HepG2 (cell line): Measurements from ENCODE around the gene SEMA4F. TPM values are rescaled to one million over a fixed set of nuclear protein-coding genes. Genes with fewer than 3 reads are reported as not detected.

Source experiments
- ATAC-seq: fragments of 200-7000 bp; cut with Tn5 transposase; 3 replicates; pipeline ENCODE4 v1.9.1; 2020; ENCODE audit warnings: mild to moderate bottlenecking, moderate library complexity
- BruUV-seq: library from RNA; stranded (reverse); fragments of 400-500 nt; replicated peaks from 2 replicates; lab custom pipeline; 2021; lab: Mats Ljungman, UMichigan
- CTCF ChIA-PET: fragments of 300-600 bp; formaldehyde crosslinking; extraction: SDS; loops from one replicate; lab custom pipeline; 2021; ENCODE audit warnings: low total read pairs, inconsistent platforms, low intra/inter-chr PET ratio; lab: Yijun Ruan, JAX
- POLR2A ChIA-PET: fragments of 350-600 bp; sonication (Branson Sonifier 250); formaldehyde crosslinking; loops from one replicate; lab custom pipeline; 2020; ENCODE audit warnings: antibody characterized with exemption, inconsistent platforms; lab: Yijun Ruan, JAX
- DNase-seq: peaks from one replicate; pipeline ENCODE4 v3.0.0-alpha.2; 2015; ENCODE audit warnings: low spot score
- FAIRE-seq: peaks from 3 replicates; lab custom pipeline; 2011; peaks lifted over from hg19 to GRCh38; lab: Jason Lieb, UNC
- H2AFZ ChIP-seq: one replicate; pipeline ENCODE4 v1.6.1; 2011; ENCODE audit warnings: low read length, inconsistent platforms
- H3K27ac ChIP-seq: fragments of 300-600 bp; 3 replicates; pipeline ENCODE4 v1.8.0; 2011; ENCODE audit warnings: mixed run types, mild to moderate bottlenecking, mixed read lengths, low read length, inconsistent platforms; ENCODE audit not compliant: insufficient read depth; ENCODE audit errors: extremely low read length
- H3K27me3 ChIP-seq, 2 experiments: fragments of 200-600 bp in 1 of 2; 2 replicates in 1 of 2; 3 replicates in 1 of 2; pipeline versions ENCODE4 v1.6.0 to v1.8.0; 2011; ENCODE audit warnings: low read length in 2 of 2, mild to moderate bottlenecking in 2 of 2, moderate library complexity in 2 of 2, inconsistent platforms in 1 of 2; ENCODE audit not compliant: insufficient read depth in 2 of 2, control insufficient read depth in 1 of 2
- H3K36me3 ChIP-seq, 2 experiments: fragments of 200-600 bp in 1 of 2; replicated peaks in 1 of 2; 2 replicates in 1 of 2; 3 replicates in 1 of 2; pipeline versions ENCODE4 v1.5.1 to v1.8.0; 2011; ENCODE audit warnings: low read length in 2 of 2, inconsistent platforms in 1 of 2; ENCODE audit not compliant: insufficient read depth in 2 of 2, control insufficient read depth in 1 of 2
- H3K4me1 ChIP-seq: 2 replicates; pipeline ENCODE4 v1.5.1; 2012; ENCODE audit warnings: low read length, inconsistent platforms; ENCODE audit not compliant: insufficient read depth
- H3K4me2 ChIP-seq: 2 replicates; pipeline ENCODE4 v1.6.0; 2011; ENCODE audit warnings: low read depth, low read length, inconsistent platforms
- H3K4me3 ChIP-seq, 3 experiments: fragments of 200-600 bp in 1 of 3; sonication (generic), shearing (Covaris generic) in 1 of 3; replicated peaks in 1 of 3; 2 replicates each; pipeline ENCODE4 v1.5.1; 2011 to 2016; ENCODE audit warnings: low read length in 3 of 3, inconsistent platforms in 2 of 3, low read depth in 2 of 3, mild to moderate bottlenecking in 2 of 3, control low read depth in 1 of 3, mixed read lengths in 1 of 3; ENCODE audit not compliant: insufficient read depth in 1 of 3
- H3K79me2 ChIP-seq: one replicate; pipeline ENCODE4 v1.6.1; 2011; ENCODE audit warnings: low read length, inconsistent platforms; ENCODE audit not compliant: insufficient read depth
- H3K9ac ChIP-seq: 2 replicates; pipeline ENCODE4 v1.6.0; 2011; ENCODE audit warnings: mild to moderate bottlenecking, low read depth, low read length, inconsistent platforms; ENCODE audit not compliant: insufficient read depth
- H3K9me3 ChIP-seq: 2 replicates; pipeline ENCODE4 v1.5.1; 2012; ENCODE audit warnings: mild to moderate bottlenecking, low read length
- H4K20me1 ChIP-seq: 2 replicates; pipeline ENCODE4 v1.6.0; 2011; ENCODE audit warnings: inconsistent platforms, mild to moderate bottlenecking, low read length, moderate library complexity; ENCODE audit not compliant: insufficient read depth
- E2F5 ChIP-seq: sonication (generic); formaldehyde crosslinking; conservative IDR thresholded peaks from 2 replicates; pipeline ENCODE4 v1.4.0; 2020; ENCODE audit warnings: missing genetic modification reagents
- EP300 ChIP-seq, 3 experiments: sonication (generic) in 1 of 3; formaldehyde crosslinking in 1 of 3; IDR thresholded peaks; 2 replicates each; pipeline versions ENCODE4 v1.5.1 to v1.6.1; 2011 to 2020; ENCODE audit warnings: low read depth in 2 of 3, low read length in 2 of 3, borderline replicate concordance in 1 of 3, improper control_type of control experiment in 1 of 3, mild to moderate bottlenecking in 1 of 3, missing genetic modification reagents in 1 of 3, moderate library complexity in 1 of 3
- HNRNPH1 ChIP-seq: fragments of 200-400 bp; formaldehyde crosslinking; optimal IDR thresholded peaks from 2 replicates; pipeline ENCODE3; 2017; ENCODE audit warnings: mild to moderate bottlenecking, low read depth, low read length
- MTF1 ChIP-seq: sonication (generic); formaldehyde crosslinking; IDR thresholded peaks from 2 replicates; pipeline ENCODE4 v1.5.0; 2020; ENCODE audit warnings: missing genetic modification reagents
- MYC ChIP-seq: sonication (generic); formaldehyde crosslinking; IDR thresholded peaks from 2 replicates; pipeline ENCODE4 v1.9.0; 2021; ENCODE audit warnings: missing genetic modification reagents, borderline replicate concordance
- PHF20 ChIP-seq: sonication (generic); formaldehyde crosslinking; IDR thresholded peaks from 2 replicates; pipeline ENCODE4 v1.5.0; 2020; ENCODE audit warnings: mild to moderate bottlenecking, missing genetic modification reagents
- SCMH1 ChIP-seq: sonication (generic); formaldehyde crosslinking; IDR thresholded peaks from 2 replicates; pipeline ENCODE4 v1.9.0; 2021; ENCODE audit warnings: missing genetic modification reagents, mild to moderate bottlenecking, borderline replicate concordance
- SNAI1 ChIP-seq: sonication (generic); formaldehyde crosslinking; IDR thresholded peaks from 2 replicates; pipeline ENCODE4 v1.5.0; 2020; ENCODE audit warnings: mild to moderate bottlenecking, missing genetic modification reagents, borderline replicate concordance
- SNRNP70 ChIP-seq: fragments of 200-400 bp; formaldehyde crosslinking; IDR thresholded peaks from 2 replicates; pipeline ENCODE4 v1.6.1; 2017; ENCODE audit warnings: mild to moderate bottlenecking, low read depth, low read length, moderate library complexity
- ZNF138 ChIP-seq: sonication (generic); formaldehyde crosslinking; IDR thresholded peaks from 2 replicates; pipeline ENCODE4 v1.5.0; 2020; ENCODE audit warnings: mild to moderate bottlenecking, low read depth, missing genetic modification reagents
- ZNF230 ChIP-seq: sonication (generic); formaldehyde crosslinking; IDR thresholded peaks from 2 replicates; pipeline ENCODE4 v1.4.0; 2020; ENCODE audit warnings: mild to moderate bottlenecking, missing genetic modification reagents
- ZNF468 ChIP-seq: sonication (generic); formaldehyde crosslinking; IDR thresholded peaks from 2 replicates; pipeline ENCODE4 v1.8.0; 2022; ENCODE audit warnings: mild to moderate bottlenecking, moderate library complexity, missing genetic modification reagents
- ZNF776 ChIP-seq: sonication (generic); formaldehyde crosslinking; IDR thresholded peaks from 2 replicates; pipeline ENCODE4 v1.4.0; 2020; ENCODE audit warnings: mild to moderate bottlenecking, missing genetic modification reagents
- ZNF790 ChIP-seq: sonication (generic); formaldehyde crosslinking; IDR thresholded peaks from 2 replicates; pipeline ENCODE4 v1.8.0; 2022; ENCODE audit warnings: missing genetic modification reagents, mild to moderate bottlenecking, borderline replicate concordance
- WGBS: methylation state at CpG from one replicate; pipeline ENCODE4 v1.1.6; 2017; ENCODE audit warnings: low lambda C conversion rate; 5-methylcytosine and 5-hydroxymethylcytosine counted together
- in situ Hi-C: cut with HindIII; loops from 2 replicates; pipeline ENCODE4 v1.10.0; 2017; ENCODE audit warnings: low pct_unique_long_range_greater_than_20kb; ENCODE audit not compliant: extremely low pct_ligation_motif_present
- intact Hi-C: fragments of 100-400 bp; cut with micrococcal nuclease; formaldehyde crosslinking; loops from one replicate; pipeline ENCODE4 v1.10.0; 2022; ENCODE audit not compliant: unreplicated experiment
- polyA plus RNA-seq, 8 experiments: library from polyadenylated mRNA; depleted of rRNA in 3 of 8; stranded (reverse) in 7 of 8; unstranded in 1 of 8; fragments of >200 nt; fragmentation: Illumina TruSeq in 4 of 8; extraction: Trizol in 4 of 8; gene quantifications; 2 replicates each; pipeline versions ENCODE4 v1.2.1 to v1.2.3, GENCODE V29; 2011 to 2016; ENCODE audit warnings: low read depth in 4 of 8, missing spikeins in 1 of 8, mixed read lengths in 1 of 8; ENCODE audit not compliant: insufficient read depth in 1 of 8
- total RNA-seq, 5 experiments: library from RNA; depleted of rRNA; stranded (reverse); fragments of >200 nt; fragmentation: Illumina TruSeq; extraction: Trizol; gene quantifications; 2 replicates each; pipeline ENCODE4 v1.2.3, GENCODE V29; 2016; ENCODE audit warnings: low read depth in 1 of 5
- TF ChIP-seq, protein P1 (sequence below): sonication (generic); formaldehyde crosslinking; IDR thresholded peaks from 2 replicates; pipeline ENCODE4 v1.4.0; 2020; ENCODE audit warnings: mild to moderate bottlenecking, missing genetic modification reagents

SEMA4F gene
- total and polyA plus RNA-seq, 2 of the 13 experiments (the other 11 are each of a cell fraction or from before 2014, with no cell fraction given) = 7.1 to 10.3 TPM

DNA sequence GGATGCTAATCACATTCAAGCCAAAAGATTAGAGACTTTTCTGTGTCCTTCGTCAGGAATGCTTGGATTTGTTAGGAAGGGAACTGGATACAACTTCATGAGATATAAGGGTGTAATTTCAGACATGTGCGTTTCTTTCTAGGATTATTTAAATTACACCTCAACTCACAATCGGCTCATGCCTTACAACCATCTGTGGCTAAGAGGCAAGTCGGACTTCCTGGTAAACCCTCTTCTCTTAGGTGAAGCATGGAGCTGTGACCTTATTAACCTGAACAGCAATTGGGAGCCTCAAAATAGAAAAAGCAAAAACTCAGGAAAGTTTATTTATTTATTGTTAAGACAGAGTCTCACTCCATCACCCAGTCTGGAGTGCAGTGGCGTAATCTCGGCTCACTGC, 61.8 kb downstream of the SEMA4F start:
- H2AFZ ChIP-seq = peak overlapping the region; percentile 71
- whole genome bisulfite sequencing = 45% methylated on average over 6 of the region's 6 CpGs
- ChIA-PET CTCF (interaction anchor here (1.2 to 3.2 kb wide), 4 partner anchors 25 to 160 kb away, joined by 3 to 57 read pairs (median 9); no protein-coding TSS in a partner anchor), POLR2A (interaction anchor here (1.0 to 1.8 kb wide), 3 partner anchors 49 to 125 kb away, joined by 3 to 4 read pairs (median 3); no protein-coding TSS in a partner anchor)
- ATAC-seq (no peak; the same call in 2 of the 3 replicates), FAIRE-seq (no peak), DNase-seq (no peak)
- peak overlapping the region; percentile 63 for H3K9ac ChIP-seq
- no peak overlapping the region for H3K27ac ChIP-seq
- no TSS peak for BruUV-seq
- H3K4me2 ChIP-seq = peak overlapping the region; percentile 92
- H3K9me3 ChIP-seq = no peaks in the 10 kb centered on the region
- H3K79me2 ChIP-seq = no peaks in the 10 kb centered on the region
- H3K4me3 ChIP-seq = peak overlapping the region; percentile 48 to 75 (median 74)
- TF ChIP-seq SCMH1 (CRISPR knock-in tag) = no peak
- TF ChIP-seq ZNF230 (CRISPR knock-in tag) = no peak
- no peak for TF ChIP-seq SNRNP70
- TF ChIP-seq ZNF790 = 0 out of 2 replicates have a peak, but pooled peaks have one; percentile 21
- no peak for TF ChIP-seq MTF1
- TF ChIP-seq, protein P1, sequence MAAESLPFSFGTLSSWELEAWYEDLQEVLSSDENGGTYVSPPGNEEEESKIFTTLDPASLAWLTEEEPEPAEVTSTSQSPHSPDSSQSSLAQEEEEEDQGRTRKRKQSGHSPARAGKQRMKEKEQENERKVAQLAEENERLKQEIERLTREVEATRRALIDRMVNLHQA (CRISPR knock-in tag) = 0 out of 2 replicates have a peak, but pooled peaks have one; percentile 23
- no peak for TF ChIP-seq PHF20 (CRISPR knock-in tag)
- no peak; the same call in 1 of the 2 replicates for TF ChIP-seq ZNF776 (CRISPR knock-in tag)
- no peak for TF ChIP-seq ZNF468 (CRISPR knock-in tag)
- TF ChIP-seq EP300 (IDR thresholded peaks at IDR 0.05; ENCODE audit: low read depth in 2 of 2, low read length in 2 of 2) = no peak
- TF ChIP-seq EP300 (CRISPR knock-in tag; IDR thresholded peaks at IDR 0.05; ENCODE audit: borderline replicate concordance) = no peak
- no peak for TF ChIP-seq MYC (CRISPR knock-in tag)
- no peak for TF ChIP-seq HNRNPH1
- no peak for TF ChIP-seq E2F5
- no peak for TF ChIP-seq ZNF138 (CRISPR knock-in tag)
- TF ChIP-seq SNAI1 = no peak
- H4K20me1 ChIP-seq = no peaks in the 10 kb centered on the region
- in situ Hi-C loops = loop anchor here (5.0 kb wide), 1 partner anchor 161 kb away; no protein-coding TSS in a partner anchor
- peaks cover 47% of the 10 kb centered on the region for H3K4me1 ChIP-seq
- intact Hi-C loops = loop anchor here (1.0 to 5.0 kb wide), 5 partner anchors 26 to 160 kb away; no protein-coding TSS in a partner anchor
- no peaks in the 10 kb centered on the region for H3K36me3 ChIP-seq
- peaks cover 1 to 37% of the 10 kb centered on the region in 2 experiments; a peak in 3 of 5 replicates for H3K27me3 ChIP-seq
